ENCODE data around the gene FTSJ3. TPM values are rescaled to one million over a fixed set of nuclear protein-coding genes. Genes with fewer than 3 reads are reported as not detected.
"Not testable (repeated sequence)": the region's sequence is repeated elsewhere in the genome, so short reads cannot be mapped to it uniquely, and the experiment has no call there.

The FTSJ3 gene
- total and polyA plus RNA-seq, 7 donors, result 7.9 to 65.8 (median 31.0) TPM

- TF ChIP-seq EP300 (IDR thresholded peaks at IDR 0.05) (no peak), CTCF (IDR thresholded peaks at IDR 0.05) (peak; percentile 50 to 77 (median 63)), POLR2AphosphoS5 (IDR thresholded peaks at IDR 0.05) (peak in 2 of 4 donors; percentile 35 to 43), POLR2A (IDR thresholded peaks at IDR 0.05) (no peak)
- intact Hi-C loops (cut with DNase I), result no loop called here
- peak; percentile 96 for DNase-seq
- Histone ChIP-seq H3K9me3 (no peaks in the 10 kb centered on the region), H3K36me3 (no peaks in the 10 kb centered on the region), H3K4me1 (peaks cover 0 to 40% (median 17%) of the 10 kb centered on the region in 4 donors), H3K27ac (peak overlapping the region; percentile 55 to 81 (median 64)), H3K4me3 (peak overlapping the region; percentile 8 to 39 (median 24)), H3K27me3 (no peaks in the 10 kb centered on the region)
- 20 to 22% methylated on average over 82 of the region's 82 CpGs for WGBS, 2 donors
Measured at GRCh38 chr17:63848834-63849689, 21.6 kb upstream of the FTSJ3 start.

GRCh38 chr17:63847525-63848249, 20.2 kb upstream of the FTSJ3 start:
- no peaks in the 10 kb centered on the region for H3K36me3 ChIP-seq
- TF ChIP-seq CTCF (IDR thresholded peaks at IDR 0.05) (no peak), EP300 (IDR thresholded peaks at IDR 0.05) (no peak)
- peak overlapping the region in 3 of 4 donors; percentile 55 to 81 (median 70) for H3K27ac ChIP-seq
- H3K4me3 ChIP-seq, result no peak overlapping the region
- no peaks in the 10 kb centered on the region for H3K9me3 ChIP-seq
- DNase-seq, result peak; percentile 70
- H3K27me3 ChIP-seq, result no peaks in the 10 kb centered on the region
- intact Hi-C loops (cut with DNase I), result no loop called here
- 82 to 97% methylated on average over 3 of the region's 3 CpGs for WGBS, 2 donors
- peaks cover under 1 to 50% (median 25%) of the 10 kb centered on the region in 4 donors for H3K4me1 ChIP-seq

GRCh38 chr17:63845509-63845908, 18.0 kb upstream of the FTSJ3 start:
- intact Hi-C loops (cut with DNase I), result no loop called here
- Histone ChIP-seq H3K4me1 (peaks cover 3 to 60% (median 37%) of the 10 kb centered on the region in 4 donors), H3K9me3 (no peaks in the 10 kb centered on the region), H3K36me3 (no peaks in the 10 kb centered on the region), H3K27me3 (no peaks in the 10 kb centered on the region), H3K4me3 (no peak overlapping the region), H3K27ac (no peak overlapping the region)
- no peak for TF ChIP-seq POLR2A (IDR thresholded peaks at IDR 0.05)
- TF ChIP-seq POLR2AphosphoS5 (IDR thresholded peaks at IDR 0.05), result no peak
- no peak for TF ChIP-seq EP300 (IDR thresholded peaks at IDR 0.05)
- TF ChIP-seq CTCF (IDR thresholded peaks at IDR 0.05), result no peak
- no peak for DNase-seq
- WGBS, 2 donors, result 39 to 89% methylated on average over 1 of the region's 1 CpG

- no peak for TF ChIP-seq POLR2A (IDR thresholded peaks at IDR 0.05)
- peak; percentile 75 to 91 (median 82) for TF ChIP-seq POLR2AphosphoS5 (IDR thresholded peaks at IDR 0.05)
- TF ChIP-seq EP300 (IDR thresholded peaks at IDR 0.05), result peak in 3 of 4 donors; percentile 19 to 90 (median 55)
- WGBS, 2 donors, result 73 to 80% methylated on average over 9 of the region's 9 CpGs
- Histone ChIP-seq H3K36me3 (no peaks in the 10 kb centered on the region), H3K4me1 (peaks cover 3 to 69% (median 51%) of the 10 kb centered on the region in 4 donors), H3K9me3 (no peaks in the 10 kb centered on the region), H3K27me3 (no peaks in the 10 kb centered on the region), H3K4me3 (peak overlapping the region in 3 of 4 donors; percentile 91 to 95 (median 91)), H3K27ac (peak overlapping the region; percentile 93 to 99 (median 96))
- DNase-seq, result peak; percentile 80
- intact Hi-C loops (cut with DNase I), result loop anchor here (2.0 kb wide), 1 partner anchor 69 kb away; the partner anchor contains the start of gene DDX42
Measured at GRCh38 chr17:63843910-63844677, 16.6 kb upstream of the FTSJ3 start.

- H3K36me3 ChIP-seq, H3K27me3 ChIP-seq, H3K9me3 ChIP-seq: not testable (repeated sequence)
- intact Hi-C loops (cut with DNase I), result loop anchor here (2.0 kb wide), 1 partner anchor 69 kb away; the partner anchor contains the start of gene DDX42
- Histone ChIP-seq H3K4me1 (peaks cover 3 to 71% (median 53%) of the 10 kb centered on the region in 4 donors), H3K27ac (peak overlapping the region; percentile 93 to 99 (median 96)), H3K4me3 (peak overlapping the region; percentile 71 to 95 (median 91))
- WGBS, 2 donors, result 6 to 7% methylated on average over 19 of the region's 19 CpGs
- peak; percentile 89 for DNase-seq
Measured at GRCh38 chr17:63843387-63843888, 16.0 kb upstream of the FTSJ3 start.

Measured in sigmoid colon (tissue), 7 donors.